ENCODE data around the gene OPHN1.
"Not testable (repeated sequence)": the region's sequence is repeated elsewhere in the genome, so short reads cannot be mapped to it uniquely, and the experiment has no call there.

The OPHN1 gene

DNA sequence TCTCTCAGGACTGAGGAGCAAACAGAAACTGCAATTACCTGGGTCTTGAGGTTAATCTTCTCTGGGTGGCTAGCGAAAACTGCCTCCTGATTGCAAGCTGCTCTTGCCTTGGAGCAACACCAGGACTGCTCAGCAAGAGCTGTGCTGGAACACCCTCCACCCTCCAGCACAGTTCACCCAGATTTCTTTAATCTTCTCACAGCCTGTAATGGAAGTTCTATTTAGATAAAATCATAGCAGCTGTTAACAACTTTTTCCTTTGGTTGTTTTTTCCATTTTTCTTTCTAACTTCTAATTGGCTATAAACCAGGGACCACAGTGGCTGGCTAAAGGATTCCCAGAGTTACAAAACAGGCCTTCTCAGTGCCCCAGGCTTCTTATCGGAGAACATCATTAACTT lies 36.3 kb downstream of the OPHN1 start:
- H3K4me3 ChIP-seq (ENCODE audit: low read depth, low read length): no peak overlapping the region
- H3K27me3 ChIP-seq (ENCODE audit: control insufficient read depth, insufficient read depth, low read length): no peaks in the 10 kb centered on the region
- no peaks in the 10 kb centered on the region for H3K9me3 ChIP-seq (ENCODE audit: control insufficient read depth, insufficient read depth, low read length)
- H3K9ac ChIP-seq (ENCODE audit: low read depth, low read length): no peak overlapping the region
- H3K36me3 ChIP-seq (ENCODE audit: control insufficient read depth, insufficient read depth, low read length): no peaks in the 10 kb centered on the region
- H3K4me1 ChIP-seq (ENCODE audit: control insufficient read depth, insufficient read depth, low read length): no peaks in the 10 kb centered on the region

DNA sequence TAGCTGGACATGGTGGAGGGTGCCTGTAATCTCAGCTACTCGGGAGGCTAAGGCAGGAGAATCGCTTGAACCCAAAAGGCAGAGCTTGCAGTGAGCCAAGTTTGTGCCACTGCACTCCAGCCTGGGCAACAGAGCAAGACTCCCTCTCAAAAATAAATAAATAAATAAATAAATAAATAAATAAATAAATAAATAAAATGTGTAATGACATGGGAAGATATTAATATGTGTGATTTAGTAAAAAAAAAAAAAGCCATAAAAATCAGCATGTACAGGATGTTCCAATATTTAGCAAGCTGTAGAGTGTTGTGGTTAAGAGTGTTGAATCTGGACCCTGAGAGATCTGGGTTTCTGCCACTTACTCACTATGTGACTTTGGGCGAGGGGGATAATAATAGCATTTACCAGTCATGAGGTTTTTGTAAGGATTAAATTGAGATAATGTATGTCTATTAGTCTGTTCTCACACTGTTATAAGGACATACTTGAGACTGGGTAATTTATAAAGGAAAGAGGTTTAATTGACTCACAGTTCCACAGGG lies 43.8 kb downstream of the OPHN1 start:
- not testable (repeated sequence) for H3K9ac ChIP-seq (ENCODE audit: low read depth, low read length); H3K27me3 ChIP-seq (ENCODE audit: control insufficient read depth, insufficient read depth, low read length); H3K4me1 ChIP-seq (ENCODE audit: control insufficient read depth, insufficient read depth, low read length); H3K36me3 ChIP-seq (ENCODE audit: control insufficient read depth, insufficient read depth, low read length); H3K9me3 ChIP-seq (ENCODE audit: control insufficient read depth, insufficient read depth, low read length); H3K4me3 ChIP-seq (ENCODE audit: low read depth, low read length)

DNA sequence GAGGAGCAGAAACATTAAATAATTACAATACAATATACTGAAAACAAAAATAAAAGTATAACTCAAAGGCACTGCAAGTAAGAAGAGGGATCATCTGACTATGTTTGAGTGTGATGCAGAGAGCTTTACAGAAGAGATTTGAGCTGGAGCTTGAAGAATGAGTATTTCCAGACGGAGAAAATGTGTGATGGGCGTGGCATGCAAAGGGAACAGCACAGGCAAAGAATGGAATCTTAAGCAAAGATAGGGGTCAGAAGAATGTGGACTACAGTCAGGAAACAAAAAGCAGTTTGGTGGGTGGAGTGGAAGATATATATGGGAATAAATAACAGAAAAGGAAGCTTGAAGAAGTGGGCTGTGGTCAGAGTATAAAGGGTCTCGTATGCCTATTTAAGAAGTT lies 45.5 kb downstream of the OPHN1 start:
- Histone ChIP-seq H3K4me1 (ENCODE audit: control insufficient read depth, insufficient read depth, low read length) (no peaks in the 10 kb centered on the region), H3K27me3 (ENCODE audit: control insufficient read depth, insufficient read depth, low read length) (no peaks in the 10 kb centered on the region), H3K9me3 (ENCODE audit: control insufficient read depth, insufficient read depth, low read length) (no peaks in the 10 kb centered on the region), H3K4me3 (ENCODE audit: low read depth, low read length) (no peak overlapping the region), H3K9ac (ENCODE audit: low read depth, low read length) (no peak overlapping the region), H3K36me3 (ENCODE audit: control insufficient read depth, insufficient read depth, low read length) (no peaks in the 10 kb centered on the region)

DNA sequence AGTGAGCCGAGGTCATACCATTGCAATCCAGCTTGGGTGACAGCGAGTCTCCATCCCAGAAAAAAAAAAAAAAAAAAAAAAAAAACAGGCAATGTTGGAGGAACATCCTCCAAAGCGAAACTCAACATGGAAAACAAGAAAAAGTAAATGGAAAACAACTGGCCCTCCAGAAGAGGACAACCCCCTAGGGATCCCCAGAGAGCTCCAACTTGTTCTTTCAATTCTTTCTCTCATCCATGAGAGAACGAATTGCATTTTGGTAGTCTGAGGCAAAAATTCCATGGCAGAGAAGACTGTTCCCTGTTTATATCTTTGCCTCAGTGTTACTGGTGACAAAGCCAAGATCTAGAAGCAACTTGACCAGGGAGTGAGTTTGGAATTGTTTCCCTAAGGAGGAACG lies 49.8 kb downstream of the OPHN1 start:
- Histone ChIP-seq H3K4me1 (ENCODE audit: control insufficient read depth, insufficient read depth, low read length) (no peaks in the 10 kb centered on the region), H3K9ac (ENCODE audit: low read depth, low read length) (no peak overlapping the region), H3K4me3 (ENCODE audit: low read depth, low read length) (no peak overlapping the region), H3K9me3 (ENCODE audit: control insufficient read depth, insufficient read depth, low read length) (no peaks in the 10 kb centered on the region), H3K27me3 (ENCODE audit: control insufficient read depth, insufficient read depth, low read length) (no peaks in the 10 kb centered on the region), H3K36me3 (ENCODE audit: control insufficient read depth, insufficient read depth, low read length) (no peaks in the 10 kb centered on the region)

DNA sequence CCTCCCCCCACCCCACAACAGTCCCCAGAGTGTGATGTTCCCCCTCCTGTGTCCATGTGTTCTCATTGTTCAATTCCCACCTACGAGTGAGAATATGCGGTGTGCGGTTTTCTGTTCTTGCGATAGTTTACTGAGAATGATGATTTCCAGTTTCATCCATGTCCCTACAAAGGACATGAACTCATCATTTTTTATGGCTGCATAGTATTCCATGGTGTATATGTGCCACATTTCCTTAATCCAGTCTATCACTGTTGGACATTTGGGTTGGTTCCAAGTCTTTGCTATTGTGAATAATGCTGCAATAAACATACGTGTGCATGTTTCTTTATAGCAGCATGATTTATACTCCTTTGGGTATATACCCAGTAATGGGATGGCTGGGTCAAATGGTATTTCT lies 55.7 kb downstream of the OPHN1 start:
- H3K4me1 ChIP-seq (ENCODE audit: control insufficient read depth, insufficient read depth, low read length); H3K27me3 ChIP-seq (ENCODE audit: control insufficient read depth, insufficient read depth, low read length); H3K36me3 ChIP-seq (ENCODE audit: control insufficient read depth, insufficient read depth, low read length); H3K9me3 ChIP-seq (ENCODE audit: control insufficient read depth, insufficient read depth, low read length); H3K9ac ChIP-seq (ENCODE audit: low read depth, low read length); H3K4me3 ChIP-seq (ENCODE audit: low read depth, low read length): not testable (repeated sequence)

DNA sequence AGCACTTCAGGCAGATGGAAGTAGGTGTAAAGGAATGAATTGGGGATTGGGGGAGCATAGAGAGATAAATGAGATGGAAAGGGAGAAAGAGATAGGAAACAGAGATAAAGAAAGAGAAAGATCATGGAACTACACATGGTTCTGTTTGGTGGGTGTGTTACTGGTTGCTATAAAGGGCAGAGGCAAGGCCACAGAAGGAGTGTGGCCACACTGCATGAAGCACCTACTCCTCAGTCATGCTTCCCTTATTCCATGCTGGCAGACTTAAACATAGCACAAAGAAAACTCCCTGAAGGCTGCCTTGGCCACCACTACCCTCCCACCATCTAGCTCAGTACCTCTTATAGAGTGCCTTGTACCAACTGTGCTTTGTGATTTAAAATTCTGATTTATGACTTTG lies 56.9 kb downstream of the OPHN1 start:
- no peaks in the 10 kb centered on the region for H3K27me3 ChIP-seq (ENCODE audit: control insufficient read depth, insufficient read depth, low read length)
- H3K36me3 ChIP-seq (ENCODE audit: control insufficient read depth, insufficient read depth, low read length): no peaks in the 10 kb centered on the region
- no peaks in the 10 kb centered on the region for H3K4me1 ChIP-seq (ENCODE audit: control insufficient read depth, insufficient read depth, low read length)
- no peak overlapping the region for H3K4me3 ChIP-seq (ENCODE audit: low read depth, low read length)
- H3K9me3 ChIP-seq (ENCODE audit: control insufficient read depth, insufficient read depth, low read length): peaks cover 4% of the 10 kb centered on the region
- H3K9ac ChIP-seq (ENCODE audit: low read depth, low read length): no peak overlapping the region

DNA sequence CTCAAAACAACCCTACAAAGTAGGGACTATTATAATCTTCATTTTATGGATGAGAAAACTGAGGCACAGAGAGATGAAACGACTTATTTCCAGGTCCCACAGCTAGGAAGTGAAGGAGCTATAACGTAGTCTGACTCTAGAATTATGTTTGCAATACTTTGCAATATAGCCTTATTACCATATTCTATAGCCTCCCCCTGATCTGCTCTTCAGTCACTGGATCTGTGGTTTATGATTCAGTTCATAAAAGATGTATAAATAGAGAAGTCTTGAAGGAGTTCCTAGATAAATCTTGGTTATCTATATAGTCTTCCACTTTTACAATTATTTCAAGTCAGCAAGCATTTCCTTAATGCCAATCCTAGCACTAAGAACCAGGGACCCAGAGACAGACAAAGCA lies 57.5 kb downstream of the OPHN1 start:
- no peaks in the 10 kb centered on the region for H3K36me3 ChIP-seq (ENCODE audit: control insufficient read depth, insufficient read depth, low read length)
- peaks cover 4% of the 10 kb centered on the region for H3K9me3 ChIP-seq (ENCODE audit: control insufficient read depth, insufficient read depth, low read length)
- no peaks in the 10 kb centered on the region for H3K4me1 ChIP-seq (ENCODE audit: control insufficient read depth, insufficient read depth, low read length)
- H3K27me3 ChIP-seq (ENCODE audit: control insufficient read depth, insufficient read depth, low read length): no peaks in the 10 kb centered on the region
- H3K4me3 ChIP-seq (ENCODE audit: low read depth, low read length): no peak overlapping the region
- no peak overlapping the region for H3K9ac ChIP-seq (ENCODE audit: low read depth, low read length)

DNA sequence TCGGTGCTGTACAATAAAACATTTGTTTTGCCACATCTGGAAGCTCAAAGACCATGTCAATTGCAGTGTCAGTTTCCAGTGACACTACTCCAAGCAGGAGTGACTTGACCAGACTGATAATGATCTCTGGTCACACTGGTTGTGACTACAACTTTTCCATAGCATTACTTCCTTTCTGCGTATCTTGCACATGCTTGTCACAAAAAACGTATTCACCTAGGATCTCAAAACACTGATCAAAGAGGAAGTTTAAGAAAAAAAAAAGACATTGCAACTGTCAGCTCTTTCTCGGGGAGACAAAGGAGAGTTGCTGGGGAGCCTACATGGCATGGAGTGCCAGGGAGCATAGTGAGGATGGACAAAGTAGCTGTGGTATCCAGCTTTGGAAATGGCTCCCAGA lies 60.6 kb downstream of the OPHN1 start:
- H3K4me1 ChIP-seq (ENCODE audit: control insufficient read depth, insufficient read depth, low read length): no peaks in the 10 kb centered on the region
- H3K9ac ChIP-seq (ENCODE audit: low read depth, low read length): no peak overlapping the region
- no peaks in the 10 kb centered on the region for H3K27me3 ChIP-seq (ENCODE audit: control insufficient read depth, insufficient read depth, low read length)
- H3K36me3 ChIP-seq (ENCODE audit: control insufficient read depth, insufficient read depth, low read length): no peaks in the 10 kb centered on the region
- peaks cover 4% of the 10 kb centered on the region for H3K9me3 ChIP-seq (ENCODE audit: control insufficient read depth, insufficient read depth, low read length)
- no peak overlapping the region for H3K4me3 ChIP-seq (ENCODE audit: low read depth, low read length)

DNA sequence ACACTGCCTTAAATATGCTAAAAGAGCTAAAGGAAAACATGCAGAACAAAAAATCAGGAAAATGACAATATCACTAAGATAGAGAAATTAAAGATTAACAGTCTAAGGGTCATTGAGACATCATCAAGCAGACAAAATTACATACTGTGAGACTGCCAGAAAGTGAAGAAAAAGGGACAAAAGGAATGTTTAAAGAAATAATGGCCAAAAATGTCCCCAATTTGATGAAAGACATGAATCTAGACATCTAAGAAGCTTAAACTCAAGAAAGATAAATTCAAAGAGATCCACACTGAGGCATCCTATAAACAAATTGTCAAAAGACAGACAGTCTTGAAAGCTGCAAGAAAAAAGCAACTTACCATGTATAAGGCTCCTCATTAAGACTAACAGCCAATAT lies 63.7 kb downstream of the OPHN1 start:
- Histone ChIP-seq H3K9me3 (ENCODE audit: control insufficient read depth, insufficient read depth, low read length) (peaks cover 4% of the 10 kb centered on the region), H3K9ac (ENCODE audit: low read depth, low read length) (no peak overlapping the region)

DNA sequence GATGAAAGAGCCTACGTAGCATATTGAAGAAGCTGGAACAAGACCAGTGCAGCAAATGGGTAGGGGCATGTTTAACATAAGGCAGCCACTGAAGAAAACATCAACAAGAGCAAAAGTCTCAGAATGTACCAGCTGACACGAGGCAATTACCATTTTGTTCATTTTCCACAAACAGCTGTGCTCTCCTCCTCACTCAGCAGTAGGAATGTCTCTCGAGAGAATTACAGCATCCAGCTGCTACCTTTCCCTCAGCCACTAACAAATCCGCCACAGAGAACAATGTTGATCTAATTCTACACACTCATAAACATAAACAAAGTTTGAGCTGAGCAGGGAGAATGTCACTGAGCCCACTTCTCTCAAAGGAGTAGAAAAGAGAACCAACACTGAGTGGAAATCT lies 68.0 kb downstream of the OPHN1 start:
- no peaks in the 10 kb centered on the region for H3K4me1 ChIP-seq (ENCODE audit: control insufficient read depth, insufficient read depth, low read length)
- no peaks in the 10 kb centered on the region for H3K27me3 ChIP-seq (ENCODE audit: control insufficient read depth, insufficient read depth, low read length)
- no peaks in the 10 kb centered on the region for H3K36me3 ChIP-seq (ENCODE audit: control insufficient read depth, insufficient read depth, low read length)
- H3K9ac ChIP-seq (ENCODE audit: low read depth, low read length): no peak overlapping the region
- H3K9me3 ChIP-seq (ENCODE audit: control insufficient read depth, insufficient read depth, low read length): no peaks in the 10 kb centered on the region
- H3K4me3 ChIP-seq (ENCODE audit: low read depth, low read length): no peak overlapping the region

More for the DNA sequence above, 63.7 kb downstream of the OPHN1 start:
- Histone ChIP-seq H3K4me1 (ENCODE audit: control insufficient read depth, insufficient read depth, low read length) (no peaks in the 10 kb centered on the region), H3K27me3 (ENCODE audit: control insufficient read depth, insufficient read depth, low read length) (no peaks in the 10 kb centered on the region), H3K36me3 (ENCODE audit: control insufficient read depth, insufficient read depth, low read length) (no peaks in the 10 kb centered on the region), H3K4me3 (ENCODE audit: low read depth, low read length) (no peak overlapping the region)

DNA sequence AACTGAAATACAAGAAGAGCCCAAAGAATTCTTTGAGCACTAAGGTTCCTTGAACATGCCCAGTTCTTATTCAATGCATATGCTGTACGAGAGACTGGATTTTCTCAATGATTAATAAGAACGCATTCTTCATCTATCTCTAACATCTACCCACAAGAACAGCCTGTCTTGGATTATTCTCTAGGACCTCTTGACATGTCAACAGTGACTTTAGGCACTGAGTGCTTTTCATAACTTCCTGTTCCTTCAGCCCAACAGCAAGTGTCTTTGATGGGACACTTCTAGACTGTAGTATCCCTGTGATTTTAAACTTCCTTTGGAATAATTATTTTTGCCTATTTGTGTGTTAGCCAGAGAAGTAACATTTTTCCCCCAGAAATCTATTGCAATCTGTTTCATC lies 69.3 kb downstream of the OPHN1 start:
- Histone ChIP-seq H3K27me3 (ENCODE audit: control insufficient read depth, insufficient read depth, low read length) (no peaks in the 10 kb centered on the region), H3K36me3 (ENCODE audit: control insufficient read depth, insufficient read depth, low read length) (no peaks in the 10 kb centered on the region), H3K9ac (ENCODE audit: low read depth, low read length) (no peak overlapping the region)

DNA sequence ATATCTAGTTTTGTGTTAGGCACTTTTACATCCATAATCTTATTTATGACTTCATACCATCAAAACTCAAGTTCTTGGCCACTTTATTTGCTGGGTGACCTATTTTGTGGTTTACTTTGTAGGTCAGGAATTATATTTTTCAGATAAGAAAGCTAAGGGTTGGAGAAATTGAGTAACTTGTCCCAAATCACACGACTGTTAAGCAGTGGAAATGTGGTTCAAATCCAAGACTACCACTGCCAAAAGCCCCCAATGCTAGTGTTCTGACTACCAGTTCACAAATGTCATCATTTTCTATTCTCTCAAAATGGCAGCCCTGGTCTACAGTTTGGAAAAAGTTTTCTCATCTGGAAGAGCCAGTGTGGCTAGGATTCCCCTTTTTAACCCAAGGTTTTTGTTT lies 74.6 kb downstream of the OPHN1 start:
- no peak overlapping the region for H3K4me3 ChIP-seq (ENCODE audit: low read depth, low read length)
- H3K9ac ChIP-seq (ENCODE audit: low read depth, low read length): no peak overlapping the region
- H3K27me3 ChIP-seq (ENCODE audit: control insufficient read depth, insufficient read depth, low read length): no peaks in the 10 kb centered on the region
- H3K36me3 ChIP-seq (ENCODE audit: control insufficient read depth, insufficient read depth, low read length): no peaks in the 10 kb centered on the region
- H3K4me1 ChIP-seq (ENCODE audit: control insufficient read depth, insufficient read depth, low read length): peaks cover 3% of the 10 kb centered on the region
- no peaks in the 10 kb centered on the region for H3K9me3 ChIP-seq (ENCODE audit: control insufficient read depth, insufficient read depth, low read length)

More for the DNA sequence above, 69.3 kb downstream of the OPHN1 start:
- Histone ChIP-seq H3K9me3 (ENCODE audit: control insufficient read depth, insufficient read depth, low read length) (no peaks in the 10 kb centered on the region), H3K4me1 (ENCODE audit: control insufficient read depth, insufficient read depth, low read length) (no peaks in the 10 kb centered on the region), H3K4me3 (ENCODE audit: low read depth, low read length) (no peak overlapping the region)

DNA sequence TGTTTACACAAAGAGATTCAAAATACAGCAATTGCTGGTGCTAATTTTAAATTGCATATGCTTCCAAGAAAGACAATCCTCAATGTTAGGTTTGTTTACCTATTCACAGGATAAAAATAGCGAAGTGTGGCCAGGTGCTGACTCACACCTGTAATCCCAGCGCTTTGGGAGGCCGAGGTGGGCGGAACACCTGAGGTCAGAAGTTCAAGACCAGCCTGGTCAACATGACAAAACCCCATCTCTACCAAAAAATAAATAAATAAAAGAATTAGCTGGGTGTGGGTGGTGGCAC lies 77.7 kb downstream of the OPHN1 start:
- H3K9me3 ChIP-seq (ENCODE audit: control insufficient read depth, insufficient read depth, low read length): no peaks in the 10 kb centered on the region
- no peaks in the 10 kb centered on the region for H3K36me3 ChIP-seq (ENCODE audit: control insufficient read depth, insufficient read depth, low read length)
- H3K9ac ChIP-seq (ENCODE audit: low read depth, low read length): no peak overlapping the region
- H3K4me3 ChIP-seq (ENCODE audit: low read depth, low read length): no peak overlapping the region
- H3K4me1 ChIP-seq (ENCODE audit: control insufficient read depth, insufficient read depth, low read length): peaks cover 3% of the 10 kb centered on the region
- no peaks in the 10 kb centered on the region for H3K27me3 ChIP-seq (ENCODE audit: control insufficient read depth, insufficient read depth, low read length)

Measured in iPS-15b (cell line).